Right lobe of liver (tissue), 6 donors: ENCODE data around the gene SH3GL2. TPM values are rescaled to one million over a fixed set of nuclear protein-coding genes. Genes with fewer than 3 reads are reported as not detected.

ENCODE experiments used
- ATAC-seq, 4 donors: fragments of 200-7000 bp; cut with Tn5 transposase; one replicate each; pipeline ENCODE4 v1.9.1; 2020; ENCODE audit warnings: mild to moderate bottlenecking in 4 of 4, moderate library complexity in 4 of 4
- DNase-seq, 3 donors: peaks; one replicate each; pipeline ENCODE4 v3.0.0-alpha.2; 2020
- H3K27ac ChIP-seq, 3 donors: fragments of 200-600 bp; one replicate each; pipeline ENCODE4 v1.8.0; 2022
- H3K27me3 ChIP-seq, 2 donors: fragments of 200-600 bp; one replicate each; pipeline ENCODE4 v1.8.0; 2022
- H3K36me3 ChIP-seq, 4 donors: fragments of 200-600 bp; sonication (generic) in 1 of 4; one replicate each; pipeline versions ENCODE4 v1.5.1 to v1.8.0; 2017 to 2022; ENCODE audit warnings: control low read depth in 1 of 4
- H3K4me1 ChIP-seq, 4 donors: fragments of 200-600 bp; sonication (generic) in 1 of 4; one replicate each; pipeline versions ENCODE4 v1.5.1 to v1.8.0; 2017 to 2022; ENCODE audit warnings: control low read depth in 1 of 4
- H3K4me3 ChIP-seq, 3 donors: fragments of 200-600 bp; one replicate each; pipeline ENCODE4 v1.8.0; 2022
- H3K9me3 ChIP-seq, 4 donors: fragments of 200-600 bp; sonication (generic) in 1 of 4; one replicate each; pipeline versions ENCODE4 v1.5.1 to v1.8.0; 2017 to 2022; ENCODE audit warnings: control low read depth in 1 of 4
- CTCF ChIP-seq, 4 donors: fragments of 200-600 bp in 3 of 4; fragments of 450-650 bp in 1 of 4; IDR thresholded peaks; one replicate each; pipeline versions ENCODE4 v1.5.1 to v1.8.0; 2016 to 2022; ENCODE audit warnings: antibody characterized with exemption in 4 of 4, mild to moderate bottlenecking in 2 of 4
- POLR2A ChIP-seq: fragments of 450-650 bp; IDR thresholded peaks from one replicate; pipeline ENCODE4 v1.6.1; 2017; ENCODE audit warnings: antibody characterized with exemption, mild to moderate bottlenecking
- WGBS: methylation state at CpG from one replicate; pipeline ENCODE4 v1.1.6; 2018; ENCODE audit warnings: low coverage, low lambda C conversion rate; ENCODE audit not compliant: insufficient coverage; ENCODE audit errors: missing lambda C conversion rate; 5-methylcytosine and 5-hydroxymethylcytosine counted together
- intact Hi-C, 2 donors: fragments of 100-400 bp; cut with DNase I; formaldehyde crosslinking; loops; one replicate each; pipeline versions ENCODE4 v1.11.2 to v1.14.1; 2022
- total RNA-seq, 6 experiments: library from RNA; depleted of rRNA in 2 of 6; stranded (reverse); fragments of >200 nt in 2 of 6; fragmentation: NEBNext Ultra II Directional in 3 of 6; extraction: Animal tissue kit (Norgen Biotek cat#: 25700) in 3 of 6; gene quantifications; one replicate each; pipeline versions ENCODE4 v1.1.0 to v1.2.4, GENCODE V29; 2016 to 2023
- donor health status: DM: no; HTN: yes; CAD: no.
- donor health status: DM: no; HTN: no; CAD: no.
- donor health status: DM: no; HTN: no; CAD: no.
- donor health status: DM: no; HTN: yes; CAD: no.
- donor health status: DM: no; HTN: yes; CAD: no.

The SH3GL2 gene
- total RNA-seq, 6 experiments from 2014 or later: 0.07 to 0.09 TPM; not detected in 4

GRCh38 chr9:17587113-17587512 lies 8.2 kb downstream of the SH3GL2 start:
- Histone ChIP-seq H3K9me3 (no peaks in the 10 kb centered on the region), H3K4me1 (no peaks in the 10 kb centered on the region), H3K27ac (no peak overlapping the region), H3K4me3 (no peak overlapping the region), H3K36me3 (no peaks in the 10 kb centered on the region), H3K27me3 (no peaks in the 10 kb centered on the region)
- DNase-seq (no peak), ATAC-seq (no peak)
- TF ChIP-seq POLR2A: no peak
- TF ChIP-seq CTCF (IDR thresholded peaks at IDR 0.05): no peak
- intact Hi-C loops: no loop called here
- 66% methylated on average over 5 of the region's 5 CpGs for WGBS

- Histone ChIP-seq H3K27ac (no peak overlapping the region), H3K9me3 (no peaks in the 10 kb centered on the region), H3K4me1 (no peaks in the 10 kb centered on the region), H3K4me3 (no peak overlapping the region), H3K36me3 (no peaks in the 10 kb centered on the region), H3K27me3 (no peaks in the 10 kb centered on the region)
- intact Hi-C loops: no loop called here
- ATAC-seq (no peak), DNase-seq (no peak)
- WGBS: no CpG with 5 or more reads among the region's 1 CpG
- no peak for TF ChIP-seq POLR2A
- no peak for TF ChIP-seq CTCF (IDR thresholded peaks at IDR 0.05)
These were observed 9.5 kb downstream of the SH3GL2 start for GRCh38 chr9:17588395-17588794.

GRCh38 chr9:17588941-17589340 lies 10.1 kb downstream of the SH3GL2 start:
- TF ChIP-seq POLR2A (no peak), CTCF (IDR thresholded peaks at IDR 0.05) (no peak)
- intact Hi-C loops: no loop called here
- WGBS: 89% methylated on average over 3 of the region's 4 CpGs

GRCh38 chr9:17589771-17590170 lies 10.9 kb downstream of the SH3GL2 start:
- no peak for ATAC-seq
- no peaks in the 10 kb centered on the region for H3K9me3 ChIP-seq
- H3K36me3 ChIP-seq: no peaks in the 10 kb centered on the region
- DNase-seq: no peak
- 83% methylated on average over 5 of the region's 5 CpGs for WGBS
- intact Hi-C loops: no loop called here
- no peaks in the 10 kb centered on the region for H3K4me1 ChIP-seq
- TF ChIP-seq CTCF (IDR thresholded peaks at IDR 0.05) (no peak), POLR2A (no peak)
- no peak overlapping the region for H3K27ac ChIP-seq
- no peak overlapping the region for H3K4me3 ChIP-seq
- no peaks in the 10 kb centered on the region for H3K27me3 ChIP-seq

More at GRCh38 chr9:17588941-17589340, 10.1 kb downstream of the SH3GL2 start:
- no peak overlapping the region for H3K27ac ChIP-seq
- no peak overlapping the region for H3K4me3 ChIP-seq
- H3K27me3 ChIP-seq: no peaks in the 10 kb centered on the region
- ATAC-seq (no peak), DNase-seq (no peak)
- no peaks in the 10 kb centered on the region for H3K36me3 ChIP-seq
- H3K9me3 ChIP-seq: no peaks in the 10 kb centered on the region
- no peaks in the 10 kb centered on the region for H3K4me1 ChIP-seq

GRCh38 chr9:17594961-17595360 lies 16.1 kb downstream of the SH3GL2 start:
- no peaks in the 10 kb centered on the region for H3K27me3 ChIP-seq
- 80% methylated on average over 3 of the region's 3 CpGs for WGBS
- H3K9me3 ChIP-seq: no peaks in the 10 kb centered on the region
- H3K36me3 ChIP-seq: no peaks in the 10 kb centered on the region
- H3K4me3 ChIP-seq: no peak overlapping the region
- intact Hi-C loops: no loop called here
- no peaks in the 10 kb centered on the region for H3K4me1 ChIP-seq
- no peak overlapping the region for H3K27ac ChIP-seq
- DNase-seq (no peak), ATAC-seq (no peak)
- no peak for TF ChIP-seq POLR2A
- no peak for TF ChIP-seq CTCF (IDR thresholded peaks at IDR 0.05)
